GM12878 (cell line): ENCODE measurements around the gene KDM8. TPM values are rescaled to one million over a fixed set of nuclear protein-coding genes. Genes with fewer than 3 reads are reported as not detected.

Experiments used
- ASH2L ChIP-seq: fragments of 300-600, 200-600 bp; sonication (generic); IDR thresholded peaks from 2 replicates; pipeline ENCODE4 v1.6.1; 2017; ENCODE audit warnings: low read depth, mild to moderate bottlenecking, borderline replicate concordance
- ATF7 ChIP-seq: fragments of 450-650 bp; IDR thresholded peaks from 2 replicates; pipeline ENCODE4 v1.6.1; 2016; ENCODE audit warnings: low read depth, mild to moderate bottlenecking
- BHLHE40 ChIP-seq, 2 experiments: fragments of 450-650 bp in 1 of 2; IDR thresholded peaks; 2 replicates each; pipeline ENCODE4 v1.6.1; 2011 to 2017; ENCODE audit warnings: low read depth in 2 of 2, borderline replicate concordance in 1 of 2, improper control_type of control experiment in 1 of 2, low read length in 1 of 2, mild to moderate bottlenecking in 1 of 2
- CBFB ChIP-seq: IDR thresholded peaks from 2 replicates; pipeline ENCODE4 v1.6.1; 2016; ENCODE audit warnings: antibody characterized with exemption, low read depth
- CHD2 ChIP-seq: IDR thresholded peaks from 2 replicates; pipeline ENCODE4 v1.6.1; 2011; ENCODE audit warnings: low read depth, low read length, improper control_type of control experiment, borderline replicate concordance
- CREM ChIP-seq: IDR thresholded peaks from 2 replicates; pipeline ENCODE4 v1.6.1; 2014; ENCODE audit warnings: antibody characterized with exemption, low read depth
- GATAD2B ChIP-seq: fragments of 450-650 bp; conservative IDR thresholded peaks from 2 replicates; pipeline ENCODE4 v1.6.1; 2017; ENCODE audit warnings: low read depth, mild to moderate bottlenecking, moderate library complexity
- HDAC2 ChIP-seq: fragments of 200-600 bp; sonication (generic); IDR thresholded peaks from 2 replicates; pipeline ENCODE4 v1.6.1; 2017
- IKZF2 ChIP-seq, 2 experiments: fragments of 450-650 bp; IDR thresholded peaks; 2 replicates each; pipeline ENCODE4 v1.6.1; 2017; ENCODE audit warnings: mild to moderate bottlenecking in 2 of 2, moderate library complexity in 2 of 2
- JUNB ChIP-seq: IDR thresholded peaks from 2 replicates; pipeline ENCODE4 v1.6.1; 2016; ENCODE audit warnings: antibody characterized with exemption, mild to moderate bottlenecking
- MEF2A ChIP-seq: IDR thresholded peaks from 2 replicates; pipeline ENCODE4 v1.6.1; 2011; ENCODE audit warnings: low read depth, mild to moderate bottlenecking, low read length, moderate library complexity; ENCODE audit not compliant: insufficient read depth
- MTA2 ChIP-seq: fragments of 450-650 bp; IDR thresholded peaks from 2 replicates; pipeline ENCODE4 v1.6.1; 2016; ENCODE audit warnings: low read depth, mild to moderate bottlenecking, moderate library complexity
- MYB ChIP-seq: fragments of 150-350 bp; IDR thresholded peaks from 2 replicates; pipeline ENCODE4 v1.6.1; 2014; ENCODE audit warnings: mild to moderate bottlenecking, low read depth, low read length, borderline replicate concordance
- NFYB ChIP-seq: IDR thresholded peaks from 2 replicates; pipeline ENCODE4 v1.6.1; 2011; ENCODE audit warnings: low read depth, mild to moderate bottlenecking, low read length, improper control_type of control experiment, moderate library complexity; ENCODE audit not compliant: insufficient read depth
- NRF1 ChIP-seq: conservative IDR thresholded peaks from 2 replicates; pipeline ENCODE4 v1.6.1; 2011; ENCODE audit warnings: mild to moderate bottlenecking, low read depth, low read length, improper control_type of control experiment
- RAD51 ChIP-seq: fragments of 450-650 bp; IDR thresholded peaks from 2 replicates; pipeline ENCODE4 v1.6.1; 2016; ENCODE audit warnings: moderate library complexity, mild to moderate bottlenecking, inconsistent platforms
- RBBP5 ChIP-seq: fragments of 200-600 bp; sonication (generic); conservative IDR thresholded peaks from 2 replicates; pipeline ENCODE4 v1.6.1; 2016
- SIX5 ChIP-seq: IDR thresholded peaks from 2 replicates; pipeline ENCODE4 v1.6.1; 2011; ENCODE audit warnings: mild to moderate bottlenecking, low read depth, low read length, moderate library complexity; ENCODE audit not compliant: severe bottlenecking
- SMAD1 ChIP-seq: fragments of 450-650 bp; IDR thresholded peaks from 2 replicates; pipeline ENCODE4 v1.6.1; 2018; ENCODE audit warnings: mild to moderate bottlenecking, low read depth; ENCODE audit not compliant: partially characterized antibody
- SMARCA5 ChIP-seq: fragments of 450-650 bp; IDR thresholded peaks from 2 replicates; pipeline ENCODE4 v1.6.1; 2017; ENCODE audit warnings: mild to moderate bottlenecking
- SP1 ChIP-seq: IDR thresholded peaks from one replicate; pipeline ENCODE4 v1.6.1; 2011; ENCODE audit warnings: low read depth, low read length
- YBX1 ChIP-seq: fragments of 450-650 bp; IDR thresholded peaks from 2 replicates; pipeline ENCODE4 v1.6.1; 2016; ENCODE audit warnings: antibody characterized with exemption
- ZNF207 ChIP-seq: fragments of 450-650 bp; IDR thresholded peaks from 2 replicates; pipeline ENCODE4 v1.6.1; 2014; ENCODE audit warnings: antibody characterized with exemption, mild to moderate bottlenecking, borderline replicate concordance
- ZNF24 ChIP-seq: fragments of 450-650 bp; IDR thresholded peaks from 2 replicates; pipeline ENCODE4 v1.6.1; 2017; ENCODE audit warnings: antibody characterized with exemption, mild to moderate bottlenecking
- ZNF274 ChIP-seq: IDR thresholded peaks from one replicate; pipeline ENCODE4 v1.8.0; 2011; ENCODE audit not compliant: insufficient read length, insufficient read depth
- ZNF384 ChIP-seq: IDR thresholded peaks from 2 replicates; pipeline ENCODE4 v1.6.1; 2012; ENCODE audit warnings: low read depth, mild to moderate bottlenecking, low read length, improper control_type of control experiment, borderline replicate concordance
- polyA plus RNA-seq, 11 experiments: library from polyadenylated mRNA; depleted of rRNA in 4 of 11; unstranded in 6 of 11; stranded (reverse) in 5 of 11; fragments of >200 nt; fragmentation: Nextera tagmentation in 4 of 11; fragmentation: Illumina TruSeq in 1 of 11; extraction: Ambion mirVana in 4 of 11; extraction: Trizol in 1 of 11; gene quantifications; 1 replicate in 1 of 11; 2 replicates in 10 of 11; pipeline versions ENCODE4 v1.2.1 to v1.2.3, GENCODE V29; 2011 to 2016; ENCODE audit warnings: inconsistent platforms in 2 of 11, missing spikeins in 2 of 11, low read depth in 1 of 11
- total RNA-seq, 4 experiments: library from RNA; depleted of rRNA in 3 of 4; stranded (reverse); fragments of >200 nt in 3 of 4; fragmentation: Illumina TruSeq in 1 of 4; extraction: Trizol in 1 of 4; gene quantifications; 2 replicates each; pipeline versions ENCODE4 v1.2.1 to v1.2.3, GENCODE V29; 2013 to 2021
- TF ChIP-seq, protein P1 (sequence below): fragments of 150-350 bp; IDR thresholded peaks from 2 replicates; pipeline ENCODE4 v1.6.1; 2014; ENCODE audit warnings: mild to moderate bottlenecking, low read depth, low read length
- TF ChIP-seq, protein P2 (sequence below): IDR thresholded peaks from 2 replicates; pipeline ENCODE4 v1.6.1; 2011; ENCODE audit warnings: low read depth, low read length, improper control_type of control experiment, borderline replicate concordance
- TF ChIP-seq, protein P3 (sequence below): IDR thresholded peaks from 2 replicates; pipeline ENCODE4 v1.6.1; 2011; ENCODE audit warnings: borderline replicate concordance, low read depth, mild to moderate bottlenecking, moderate library complexity, mixed read lengths, low read length; ENCODE audit not compliant: insufficient read depth; ENCODE audit errors: extremely low read length

Gene KDM8
- total and polyA plus RNA-seq, 10 of the 15 experiments (the other 5 are each of a cell fraction or from before 2014, with no cell fraction given), result 0.79 to 8.9 (median 5.8) TPM

DNA sequence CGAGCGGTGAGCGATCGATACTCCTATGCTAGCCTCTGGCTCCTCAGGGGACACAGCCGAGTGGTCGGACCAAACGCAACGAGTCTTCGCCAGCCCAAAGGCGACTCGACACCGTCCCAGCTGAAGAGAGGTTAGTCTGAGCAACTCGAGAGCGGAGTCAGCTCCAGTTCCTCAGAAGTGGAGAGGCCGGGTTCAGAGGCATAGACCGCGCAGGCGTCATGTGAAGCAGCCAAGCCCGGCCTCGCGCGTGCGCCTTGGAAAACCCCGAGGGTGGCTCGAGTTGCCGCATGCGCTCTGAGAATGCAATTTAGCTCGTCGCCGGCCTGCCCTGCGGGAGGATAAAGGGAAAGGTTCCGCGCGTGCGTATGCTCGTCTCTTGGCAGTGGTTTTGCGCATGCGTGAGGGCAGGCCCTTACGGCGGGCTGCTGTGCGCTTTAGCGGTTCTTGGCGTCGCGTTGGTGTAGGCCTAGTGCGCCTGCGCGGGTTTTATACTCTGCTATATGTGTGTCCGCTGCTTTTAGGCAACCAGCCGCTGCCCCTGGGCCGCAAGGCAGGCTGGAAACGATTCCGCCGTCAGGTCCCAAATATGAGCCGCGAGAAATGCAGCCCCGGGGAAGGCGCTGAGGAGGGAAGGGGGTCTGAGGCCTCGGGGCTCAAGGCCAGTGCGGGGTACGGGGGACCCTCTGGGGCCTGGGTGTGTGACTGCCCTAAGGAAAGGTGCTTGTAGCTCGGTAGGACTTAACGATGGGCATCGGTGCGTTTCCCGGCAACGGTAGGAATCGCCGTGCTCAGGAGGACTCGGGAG, at the start of gene KDM8 (continued):
- TF ChIP-seq, protein P1, sequence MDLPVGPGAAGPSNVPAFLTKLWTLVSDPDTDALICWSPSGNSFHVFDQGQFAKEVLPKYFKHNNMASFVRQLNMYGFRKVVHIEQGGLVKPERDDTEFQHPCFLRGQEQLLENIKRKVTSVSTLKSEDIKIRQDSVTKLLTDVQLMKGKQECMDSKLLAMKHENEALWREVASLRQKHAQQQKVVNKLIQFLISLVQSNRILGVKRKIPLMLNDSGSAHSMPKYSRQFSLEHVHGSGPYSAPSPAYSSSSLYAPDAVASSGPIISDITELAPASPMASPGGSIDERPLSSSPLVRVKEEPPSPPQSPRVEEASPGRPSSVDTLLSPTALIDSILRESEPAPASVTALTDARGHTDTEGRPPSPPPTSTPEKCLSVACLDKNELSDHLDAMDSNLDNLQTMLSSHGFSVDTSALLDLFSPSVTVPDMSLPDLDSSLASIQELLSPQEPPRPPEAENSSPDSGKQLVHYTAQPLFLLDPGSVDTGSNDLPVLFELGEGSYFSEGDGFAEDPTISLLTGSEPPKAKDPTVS, result no peak
- TF ChIP-seq MTA2 (no peak), CHD2 (peak; percentile 60; the same call in 1 of the 2 replicates), NRF1 (peak; percentile 96), ZNF24 (no peak), SMARCA5 (no peak), MYB (no peak), SP1 (peak; percentile 74), SIX5 (no peak), GATAD2B (no peak), MEF2A (no peak), ZNF207 (peak; percentile 24; the same call in 1 of the 2 replicates), ZNF384 (no peak), ZNF274 (no peak), SMAD1 (no peak), ATF7 (peak; percentile 69; the same call in 1 of the 2 replicates), CREM (peak; percentile 94; the same call in 1 of the 2 replicates), NFYB (no peak), CBFB (peak; percentile 46; the same call in 1 of the 2 replicates), YBX1 (no peak), ASH2L (0 out of 2 replicates have a peak, but pooled peaks have one; percentile 38), RBBP5 (no peak), BHLHE40 (IDR thresholded peaks at IDR 0.05; ENCODE audit: borderline replicate concordance in 1 of 2, low read depth in 2 of 2, low read length in 1 of 2) (peak in 1 of 2 experiments; percentile 59; a peak in 3 of 4 replicates), RAD51 (no peak; the same call in 1 of the 2 replicates), JUNB (no peak), IKZF2 (IDR thresholded peaks at IDR 0.05) (no peak), HDAC2 (no peak)
- TF ChIP-seq, protein P2, sequence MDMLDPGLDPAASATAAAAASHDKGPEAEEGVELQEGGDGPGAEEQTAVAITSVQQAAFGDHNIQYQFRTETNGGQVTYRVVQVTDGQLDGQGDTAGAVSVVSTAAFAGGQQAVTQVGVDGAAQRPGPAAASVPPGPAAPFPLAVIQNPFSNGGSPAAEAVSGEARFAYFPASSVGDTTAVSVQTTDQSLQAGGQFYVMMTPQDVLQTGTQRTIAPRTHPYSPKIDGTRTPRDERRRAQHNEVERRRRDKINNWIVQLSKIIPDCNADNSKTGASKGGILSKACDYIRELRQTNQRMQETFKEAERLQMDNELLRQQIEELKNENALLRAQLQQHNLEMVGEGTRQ, result peak; percentile 12; the same call in 1 of the 2 replicates
- TF ChIP-seq, protein P3, sequence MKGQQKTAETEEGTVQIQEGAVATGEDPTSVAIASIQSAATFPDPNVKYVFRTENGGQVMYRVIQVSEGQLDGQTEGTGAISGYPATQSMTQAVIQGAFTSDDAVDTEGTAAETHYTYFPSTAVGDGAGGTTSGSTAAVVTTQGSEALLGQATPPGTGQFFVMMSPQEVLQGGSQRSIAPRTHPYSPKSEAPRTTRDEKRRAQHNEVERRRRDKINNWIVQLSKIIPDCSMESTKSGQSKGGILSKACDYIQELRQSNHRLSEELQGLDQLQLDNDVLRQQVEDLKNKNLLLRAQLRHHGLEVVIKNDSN, result no peak
